Naive thymus-derived CD4-positive, alpha-beta T cell (primary cell): ENCODE data around the gene PSAPL1. TPM values are rescaled to one million over a fixed set of nuclear protein-coding genes. Genes with fewer than 3 reads are reported as not detected.

Experiments
- ATAC-seq: fragments of 150-1000 bp; cut with Tn5 transposase; 2 replicates; pipeline ENCODE4 v1.10.0; 2021; ENCODE audit warnings: mild to moderate bottlenecking, moderate library complexity
- CTCF ChIA-PET: fragments of 350-600 bp; sonication (Branson Sonifier 250); formaldehyde crosslinking; loops from one replicate; lab custom pipeline; 2021; ENCODE audit warnings: antibody characterized with exemption; lab: Charles Lee
- POLR2A ChIA-PET: fragments of 350-600 bp; sonication (Branson Sonifier 250); formaldehyde crosslinking; loops from one replicate; lab custom pipeline; 2021; ENCODE audit warnings: antibody characterized with exemption, inconsistent platforms; lab: Charles Lee
- DNase-seq, 9 donors: peaks; one replicate each; pipeline versions ENCODE4 v3.0.0 to v3.0.0-alpha.2; 2020 to 2022; ENCODE audit warnings: mixed read lengths in 1 of 9
- H3K27ac ChIP-seq: one replicate; pipeline ENCODE4 v1.7.0; 2013; ENCODE audit warnings: mild to moderate bottlenecking, low read depth, low read length, moderate library complexity
- H3K27me3 ChIP-seq, 2 donors: one replicate each; pipeline ENCODE4 v1.7.0; 2013; ENCODE audit warnings: low read length in 2 of 2, mild to moderate bottlenecking in 2 of 2, moderate library complexity in 2 of 2; ENCODE audit not compliant: control insufficient read depth in 2 of 2, insufficient read depth in 2 of 2
- H3K36me3 ChIP-seq, 3 experiments: 1 replicate in 2 of 3; 2 replicates in 1 of 3; pipeline ENCODE4 v1.7.0; 2013; ENCODE audit warnings: low read length in 3 of 3, mild to moderate bottlenecking in 3 of 3, moderate library complexity in 1 of 3; ENCODE audit not compliant: insufficient read depth in 3 of 3, control insufficient read depth in 2 of 3
- H3K4me1 ChIP-seq, 2 donors: one replicate each; pipeline ENCODE4 v1.7.0; 2013; ENCODE audit warnings: low read length in 2 of 2, mild to moderate bottlenecking in 2 of 2, moderate library complexity in 1 of 2; ENCODE audit not compliant: control insufficient read depth in 2 of 2, insufficient read depth in 2 of 2
- H3K4me3 ChIP-seq: 2 replicates; pipeline ENCODE4 v1.7.0; 2013; ENCODE audit warnings: mild to moderate bottlenecking, low read length
- H3K9me3 ChIP-seq, 3 experiments: 1 replicate in 2 of 3; 2 replicates in 1 of 3; pipeline ENCODE4 v1.7.0; 2013; ENCODE audit warnings: low read length in 3 of 3; ENCODE audit not compliant: control insufficient read depth in 2 of 3
- H3K27ac Mint-ChIP-seq, 9 donors: one replicate each; pipeline ENCODE4 v1.8.0; 2020 to 2022; ENCODE audit warnings: mixed read lengths in 9 of 9, mild to moderate bottlenecking in 8 of 9, moderate library complexity in 5 of 9, inconsistent platforms in 2 of 9
- H3K27me3 Mint-ChIP-seq, 5 donors: one replicate each; pipeline ENCODE4 v1.8.0; 2021 to 2022; ENCODE audit warnings: mixed read lengths in 5 of 5, mild to moderate bottlenecking in 1 of 5
- H3K36me3 Mint-ChIP-seq, 5 donors: one replicate each; pipeline ENCODE4 v1.8.0; 2020 to 2022; ENCODE audit warnings: mixed read lengths in 5 of 5, mild to moderate bottlenecking in 3 of 5, inconsistent platforms in 1 of 5
- H3K4me1 Mint-ChIP-seq, 7 donors: one replicate each; pipeline ENCODE4 v1.8.0; 2020 to 2022; ENCODE audit warnings: mixed read lengths in 7 of 7, mild to moderate bottlenecking in 3 of 7, inconsistent platforms in 1 of 7
- H3K4me3 Mint-ChIP-seq, 10 donors: one replicate each; pipeline ENCODE4 v1.8.0; 2020 to 2022; ENCODE audit warnings: mild to moderate bottlenecking in 10 of 10, mixed read lengths in 10 of 10, moderate library complexity in 6 of 10, inconsistent platforms in 2 of 10
- H3K9me3 Mint-ChIP-seq, 11 donors: one replicate each; pipeline ENCODE4 v1.8.0; 2020 to 2022; ENCODE audit warnings: mixed read lengths in 11 of 11, mild to moderate bottlenecking in 4 of 11, inconsistent platforms in 1 of 11, moderate library complexity in 1 of 11
- intact Hi-C, 2 donors: fragments of 100-400 bp; cut with micrococcal nuclease; formaldehyde crosslinking; loops; one replicate each; pipeline ENCODE4 v1.15.1; 2023
- polyA plus RNA-seq, 2 donors: library from polyadenylated mRNA; unstranded; fragments of 300-500 nt; fragmentation: Illumina TruSeq; gene quantifications; one replicate each; pipeline ENCODE4 v1.2.3, GENCODE V29; 2021
- total RNA-seq, 6 experiments: library from RNA in 5 of 6; stranded (reverse) in 5 of 6; gene quantifications; 1 replicate in 5 of 6; 2 replicates in 1 of 6; pipeline ENCODE4 v1.2.3 and lab custom pipeline; 2021 to 2026

PSAPL1 gene
- total and polyA plus RNA-seq, 7 experiments from 2014 or later: not detected

DNA sequence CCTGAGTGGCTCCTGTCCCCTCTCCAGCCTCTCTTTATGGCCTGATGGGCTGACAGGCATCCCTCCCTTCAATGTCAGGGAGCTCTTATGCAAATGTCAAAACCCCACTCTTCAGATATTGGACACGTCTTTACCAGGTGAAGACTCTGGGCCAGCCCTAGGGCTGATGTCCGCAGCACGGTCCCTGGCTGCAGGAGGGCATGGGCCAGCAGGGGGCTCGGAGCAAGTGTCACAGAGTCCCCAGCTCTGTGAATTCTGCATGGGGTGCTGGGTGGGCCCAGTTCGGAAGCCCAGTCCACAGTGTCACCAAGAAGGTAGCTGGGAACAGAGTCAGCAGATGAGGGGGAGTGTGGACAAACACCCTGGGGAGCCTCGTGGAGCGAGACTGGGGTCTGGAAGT lies 39.6 kb upstream of the PSAPL1 start:
- Histone ChIP-seq H3K9me3 (no peaks in the 10 kb centered on the region), H3K4me3 (no peak overlapping the region), H3K27me3 (no peaks in the 10 kb centered on the region), H3K27ac (no peak overlapping the region), H3K36me3 (no peaks in the 10 kb centered on the region), H3K4me1 (no peaks in the 10 kb centered on the region)
- no peaks in the 10 kb centered on the region for H3K36me3 Mint-ChIP-seq
- intact Hi-C loops: no loop called here
- peaks cover 6 to 31% (median 21%) of the 10 kb centered on the region in 5 donors for H3K27me3 Mint-ChIP-seq
- no peak for ATAC-seq
- H3K27ac Mint-ChIP-seq: no peak overlapping the region
- DNase-seq: no peak
- H3K4me3 Mint-ChIP-seq: no peak overlapping the region
- peaks cover 0 to 2% (median 0%) of the 10 kb centered on the region in 11 donors for H3K9me3 Mint-ChIP-seq
- CTCF ChIA-PET: no interaction called here
- POLR2A ChIA-PET: no interaction called here
- H3K4me1 Mint-ChIP-seq: peaks cover 0 to 5% (median 0%) of the 10 kb centered on the region in 7 donors

DNA sequence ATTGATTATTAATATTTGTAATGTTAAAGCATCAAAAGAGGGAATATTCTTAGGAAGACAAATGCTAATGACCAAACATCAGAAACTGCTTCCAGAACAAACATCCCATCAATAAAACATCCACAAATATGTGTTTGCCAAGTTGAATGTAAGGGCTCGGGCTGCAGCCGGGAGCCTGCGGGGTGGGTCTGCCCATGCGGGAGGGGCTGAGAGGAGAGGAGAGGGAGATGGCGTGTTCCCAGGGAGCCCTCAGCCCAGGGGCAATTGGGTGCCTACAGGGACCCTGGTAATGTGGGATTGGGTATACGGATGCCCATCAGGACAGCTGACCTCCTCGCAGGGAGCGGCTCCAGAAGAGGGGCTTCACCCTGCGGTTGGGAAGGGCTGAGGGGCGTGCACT lies 38.4 kb upstream of the PSAPL1 start:
- Histone ChIP-seq H3K36me3 (no peaks in the 10 kb centered on the region), H3K27me3 (no peaks in the 10 kb centered on the region), H3K4me1 (no peaks in the 10 kb centered on the region), H3K4me3 (no peak overlapping the region), H3K9me3 (no peaks in the 10 kb centered on the region), H3K27ac (no peak overlapping the region)
- intact Hi-C loops: no loop called here
- no peak overlapping the region for H3K4me3 Mint-ChIP-seq
- no peak for DNase-seq
- ChIA-PET CTCF (no interaction called here), POLR2A (no interaction called here)
- ATAC-seq: no peak
- H3K4me1 Mint-ChIP-seq: peaks cover 0 to 3% (median 0%) of the 10 kb centered on the region in 7 donors
- peaks cover 0 to 5% (median 0%) of the 10 kb centered on the region in 11 donors for H3K9me3 Mint-ChIP-seq
- peaks cover 6 to 35% (median 25%) of the 10 kb centered on the region in 5 donors for H3K27me3 Mint-ChIP-seq
- H3K36me3 Mint-ChIP-seq: no peaks in the 10 kb centered on the region
- no peak overlapping the region for H3K27ac Mint-ChIP-seq

DNA sequence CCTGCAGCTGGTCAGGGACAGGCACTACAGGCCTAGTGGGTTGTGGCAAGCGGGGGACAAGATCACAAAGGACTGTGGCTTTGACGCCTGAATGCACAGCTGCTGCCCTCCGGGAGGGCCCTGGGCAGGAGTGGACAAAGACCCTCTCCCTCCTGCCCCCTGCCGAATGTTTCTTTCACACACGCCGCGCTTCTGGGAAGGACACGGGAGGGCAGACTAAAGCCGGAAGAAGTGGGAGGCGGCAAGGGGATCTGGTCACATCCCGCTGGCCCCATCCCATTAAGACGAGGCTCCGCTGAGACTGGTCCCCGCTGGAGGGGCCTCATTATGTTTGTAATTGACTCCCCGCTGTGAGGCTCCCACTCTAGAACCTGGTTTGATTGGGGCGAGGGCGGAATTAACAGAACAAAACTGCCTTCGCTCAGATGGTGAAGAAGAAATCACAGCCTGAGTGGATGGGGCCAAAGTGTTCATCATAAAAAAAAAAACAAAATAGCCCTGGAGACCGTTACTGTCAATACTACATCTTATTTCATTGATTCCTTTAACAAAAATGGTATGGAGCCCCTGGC lies 37.8 kb upstream of the PSAPL1 start:
- Mint-ChIP-seq H3K9me3 (peaks cover 0 to 5% (median 0%) of the 10 kb centered on the region in 11 donors), H3K4me3 (no peak overlapping the region), H3K27me3 (peaks cover 6 to 35% (median 25%) of the 10 kb centered on the region in 5 donors), H3K36me3 (no peaks in the 10 kb centered on the region), H3K4me1 (peaks cover 0 to 3% (median 0%) of the 10 kb centered on the region in 7 donors), H3K27ac (no peak overlapping the region)
- no peaks in the 10 kb centered on the region for H3K36me3 ChIP-seq
- no peak overlapping the region for H3K4me3 ChIP-seq
- intact Hi-C loops: no loop called here
- ChIA-PET POLR2A (no interaction called here), CTCF (no interaction called here)
- H3K27ac ChIP-seq: no peak overlapping the region
- no peaks in the 10 kb centered on the region for H3K27me3 ChIP-seq
- no peaks in the 10 kb centered on the region for H3K4me1 ChIP-seq
- no peaks in the 10 kb centered on the region for H3K9me3 ChIP-seq
- DNase-seq: no peak
- ATAC-seq: no peak

DNA sequence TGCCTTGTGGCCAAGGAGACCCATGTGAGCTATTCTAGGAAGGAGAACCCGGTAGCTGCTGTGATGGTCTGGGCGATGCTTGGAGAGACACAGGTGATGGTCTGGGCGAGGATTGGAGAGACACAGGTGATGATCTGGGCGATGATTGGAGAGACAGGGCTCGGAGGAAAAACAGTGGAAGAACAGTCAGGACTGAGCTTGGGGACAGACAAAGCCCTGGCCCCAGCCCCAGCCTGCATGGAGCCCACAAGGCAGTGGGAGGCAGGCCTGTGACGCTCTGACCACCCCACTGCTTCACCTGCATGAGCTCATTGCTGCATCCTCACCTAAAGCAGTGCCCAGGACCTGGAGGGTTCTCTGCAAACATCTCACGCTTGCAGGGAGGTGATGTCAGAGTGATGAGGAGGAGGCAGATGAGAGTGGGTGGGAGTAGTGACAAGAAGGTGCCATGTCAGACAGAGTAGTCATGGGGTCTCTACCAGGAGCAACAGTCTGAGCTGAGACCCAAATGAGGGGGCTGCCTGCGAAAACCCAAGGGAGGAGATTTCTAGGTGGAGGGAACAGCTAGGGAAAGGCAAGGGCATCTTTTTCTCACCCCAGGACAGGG lies 35.9 kb upstream of the PSAPL1 start:
- H3K27ac Mint-ChIP-seq: no peak overlapping the region
- ATAC-seq: no peak
- DNase-seq: no peak
- H3K4me3 ChIP-seq: no peak overlapping the region
- H3K27ac ChIP-seq: no peak overlapping the region
- H3K36me3 ChIP-seq: no peaks in the 10 kb centered on the region
- H3K9me3 ChIP-seq: peaks cover 0 to 6% (median 0%) of the 10 kb centered on the region in 3 experiments
- no peaks in the 10 kb centered on the region for H3K36me3 Mint-ChIP-seq
- peaks cover 6 to 35% (median 25%) of the 10 kb centered on the region in 5 donors for H3K27me3 Mint-ChIP-seq
- H3K4me1 ChIP-seq: no peaks in the 10 kb centered on the region
- no peak overlapping the region for H3K4me3 Mint-ChIP-seq
- ChIA-PET CTCF (no interaction called here), POLR2A (no interaction called here)
- H3K9me3 Mint-ChIP-seq: peaks cover 0 to 10% (median 1%) of the 10 kb centered on the region in 11 donors
- H3K27me3 ChIP-seq: no peaks in the 10 kb centered on the region
- intact Hi-C loops: no loop called here
- peaks cover 0 to 3% (median 0%) of the 10 kb centered on the region in 7 donors for H3K4me1 Mint-ChIP-seq

DNA sequence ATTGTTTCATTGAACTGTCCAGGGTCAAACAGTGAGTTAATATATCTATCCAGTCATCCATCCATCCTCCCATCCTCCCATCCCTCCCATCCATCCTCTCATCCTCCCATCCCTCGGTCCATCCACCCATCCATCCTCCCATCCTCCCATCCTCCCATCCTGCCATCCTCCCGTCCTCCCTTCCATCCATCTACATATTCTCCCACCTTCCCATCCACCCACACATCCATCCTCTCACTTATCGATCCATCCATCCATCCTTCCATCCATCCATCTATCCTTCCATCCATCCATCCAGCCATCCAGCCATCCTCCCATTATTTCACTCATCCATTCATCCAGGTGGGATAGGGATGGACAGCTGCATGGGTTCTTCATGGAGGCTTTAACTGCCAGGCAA lies 35.4 kb upstream of the PSAPL1 start:
- Histone ChIP-seq H3K9me3 (peaks cover 0 to 6% (median 0%) of the 10 kb centered on the region in 3 experiments), H3K27ac (no peak overlapping the region), H3K4me1 (no peaks in the 10 kb centered on the region), H3K36me3 (no peaks in the 10 kb centered on the region), H3K4me3 (no peak overlapping the region), H3K27me3 (no peaks in the 10 kb centered on the region)
- Mint-ChIP-seq H3K27ac (no peak overlapping the region), H3K4me3 (no peak overlapping the region), H3K27me3 (peaks cover 6 to 35% (median 25%) of the 10 kb centered on the region in 5 donors), H3K9me3 (peaks cover 0 to 12% (median 2%) of the 10 kb centered on the region in 11 donors), H3K36me3 (no peaks in the 10 kb centered on the region), H3K4me1 (peaks cover 0 to 3% (median 0%) of the 10 kb centered on the region in 7 donors)
- POLR2A ChIA-PET: no interaction called here
- ATAC-seq (no peak), DNase-seq (no peak)
- intact Hi-C loops: no loop called here
- CTCF ChIA-PET: no interaction called here

DNA sequence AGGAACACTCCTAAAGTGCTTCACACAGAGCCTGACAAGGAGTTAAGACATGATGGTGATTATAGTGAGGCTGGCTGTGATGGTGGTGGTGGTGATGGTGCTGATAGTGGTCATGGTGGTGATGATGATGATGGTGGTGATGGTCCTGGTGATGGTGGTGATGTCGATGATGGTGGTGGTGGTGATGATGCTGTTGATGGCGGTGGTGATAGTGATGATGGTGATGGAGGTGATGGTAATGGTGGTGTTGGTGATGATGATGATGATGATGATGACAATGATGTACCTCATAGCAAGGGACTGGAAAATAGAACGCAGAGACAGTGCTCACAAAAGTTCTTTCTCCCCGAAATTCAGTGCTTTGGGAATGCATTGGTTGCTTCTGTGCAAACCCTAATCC lies 34.3 kb upstream of the PSAPL1 start:
- Histone ChIP-seq H3K4me3 (no peak overlapping the region), H3K36me3 (no peaks in the 10 kb centered on the region), H3K27me3 (no peaks in the 10 kb centered on the region), H3K4me1 (no peaks in the 10 kb centered on the region), H3K9me3 (peaks cover 0 to 6% (median 0%) of the 10 kb centered on the region in 3 experiments), H3K27ac (no peak overlapping the region)
- H3K36me3 Mint-ChIP-seq: no peaks in the 10 kb centered on the region
- ChIA-PET CTCF (no interaction called here), POLR2A (no interaction called here)
- no peak overlapping the region for H3K27ac Mint-ChIP-seq
- no peak for ATAC-seq
- no peak for DNase-seq
- H3K4me3 Mint-ChIP-seq: no peak overlapping the region
- intact Hi-C loops: no loop called here
- peaks cover 0 to 3% (median 0%) of the 10 kb centered on the region in 7 donors for H3K4me1 Mint-ChIP-seq
- H3K27me3 Mint-ChIP-seq: peaks cover 6 to 35% (median 25%) of the 10 kb centered on the region in 5 donors
- peaks cover 0 to 12% (median 2%) of the 10 kb centered on the region in 11 donors for H3K9me3 Mint-ChIP-seq

DNA sequence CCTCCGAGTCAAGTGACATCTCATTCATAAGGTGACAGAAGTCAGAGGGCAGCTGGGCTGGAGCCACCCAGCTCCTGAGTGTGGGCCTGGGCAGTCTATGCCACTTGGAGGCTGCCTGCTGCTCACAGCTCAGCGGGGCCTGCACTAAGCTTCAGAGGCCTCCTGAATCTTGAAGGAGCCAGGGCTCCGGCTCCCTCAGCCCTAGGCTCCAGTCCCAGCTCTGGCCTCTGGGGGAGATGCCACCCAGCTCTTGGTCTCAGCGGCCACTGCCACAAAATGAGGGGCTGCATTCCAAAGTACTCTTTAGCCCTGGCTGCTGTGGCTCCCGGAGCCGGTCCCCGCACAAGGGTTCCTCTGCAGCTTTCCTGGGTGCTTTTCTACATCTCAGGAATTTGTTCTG lies 32.7 kb upstream of the PSAPL1 start:
- Histone ChIP-seq H3K36me3 (no peaks in the 10 kb centered on the region), H3K27me3 (no peaks in the 10 kb centered on the region), H3K4me3 (no peak overlapping the region), H3K4me1 (no peaks in the 10 kb centered on the region), H3K27ac (no peak overlapping the region), H3K9me3 (peaks cover 0 to 6% (median 0%) of the 10 kb centered on the region in 3 experiments)
- ChIA-PET POLR2A (no interaction called here), CTCF (no interaction called here)
- no peak overlapping the region for H3K27ac Mint-ChIP-seq
- H3K4me3 Mint-ChIP-seq: no peak overlapping the region
- ATAC-seq: no peak
- H3K36me3 Mint-ChIP-seq: no peaks in the 10 kb centered on the region
- H3K9me3 Mint-ChIP-seq: peaks cover 0 to 12% (median 2%) of the 10 kb centered on the region in 11 donors
- DNase-seq: no peak
- peaks cover 0 to 3% (median 0%) of the 10 kb centered on the region in 7 donors for H3K4me1 Mint-ChIP-seq
- H3K27me3 Mint-ChIP-seq: peaks cover 3 to 25% (median 18%) of the 10 kb centered on the region in 5 donors
- intact Hi-C loops: no loop called here
